ENCODE measurements around the gene CASP9.
A peak's percentile ranks its signal among the peaks of the same experiment; 100 is the strongest.

Gene CASP9

GRCh38 chr1:15558516-15558915, 34.5 kb upstream of the CASP9 start:
- TF ChIP-seq CTCF (conservative IDR thresholded peaks at IDR 0.05; ENCODE audit: low read depth): no peak
- POLR2A ChIA-PET (ENCODE audit: low non-redundant PET): interaction anchor here (0.5 kb wide), 1 partner anchor 46 kb away, joined by 3 read pairs; no protein-coding TSS in a partner anchor

DNA sequence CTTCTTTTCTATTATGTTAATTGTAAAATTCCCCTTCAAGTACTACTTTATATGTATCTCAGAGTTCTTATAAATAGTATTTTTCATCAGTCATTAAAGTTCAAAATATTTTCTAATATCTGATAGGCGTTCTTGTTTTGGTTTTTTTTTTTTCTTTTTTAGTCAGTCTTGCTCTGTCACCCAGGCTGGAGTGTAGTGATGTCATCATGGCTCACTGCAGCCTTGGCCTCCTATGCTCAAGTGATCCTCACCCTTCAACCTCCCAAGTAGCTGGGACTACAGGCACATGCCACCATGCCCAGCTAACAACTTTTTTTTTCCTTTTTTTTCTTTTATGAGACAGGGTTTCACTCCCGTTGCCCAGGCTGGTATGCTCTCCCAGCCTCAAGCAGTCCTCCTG, 33.6 kb upstream of the CASP9 start:
- DNase-seq (ENCODE audit: low spot score): no peak
- POLR2A ChIA-PET (ENCODE audit: low non-redundant PET): no interaction called here
- H3K27ac ChIP-seq: no peak overlapping the region
- no peak for TF ChIP-seq CTCF (conservative IDR thresholded peaks at IDR 0.05; ENCODE audit: low read depth)
- CTCF ChIA-PET: no interaction called here

More at GRCh38 chr1:15558516-15558915, 34.5 kb upstream of the CASP9 start:
- peak overlapping the region; percentile 82 for H3K27ac ChIP-seq
- CTCF ChIA-PET: interaction anchor here (0.8 kb wide), 1 partner anchor 38 kb away, joined by 3 read pairs; no protein-coding TSS in a partner anchor
- DNase-seq (ENCODE audit: low spot score): no peak

DNA sequence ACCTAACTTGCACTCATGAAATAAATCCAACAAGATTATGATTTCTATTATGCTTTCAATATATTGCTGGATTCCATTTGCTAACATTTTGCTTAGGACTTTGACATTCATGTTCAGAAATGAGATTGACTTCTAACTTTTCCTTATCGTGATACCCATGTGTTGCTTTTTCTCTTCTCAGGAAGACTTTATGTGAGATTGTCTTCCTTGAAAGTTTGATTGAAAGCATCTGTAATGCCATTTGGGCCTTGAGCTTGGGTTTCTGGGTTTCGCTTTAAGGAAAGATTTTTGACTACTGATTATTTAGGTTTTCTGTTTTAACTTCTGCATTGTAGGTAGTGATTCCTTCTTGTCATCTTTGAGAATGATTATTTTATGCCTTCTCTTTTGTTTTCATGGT, 33.0 kb upstream of the CASP9 start:
- ChIA-PET CTCF (interaction anchor here (0.6 kb wide), 1 partner anchor 14 kb away, joined by 4 read pairs; no protein-coding TSS in a partner anchor), POLR2A (ENCODE audit: low non-redundant PET) (no interaction called here)
- DNase-seq (ENCODE audit: low spot score): no peak
- no peak overlapping the region for H3K27ac ChIP-seq
- TF ChIP-seq CTCF (conservative IDR thresholded peaks at IDR 0.05; ENCODE audit: low read depth): no peak

DNA sequence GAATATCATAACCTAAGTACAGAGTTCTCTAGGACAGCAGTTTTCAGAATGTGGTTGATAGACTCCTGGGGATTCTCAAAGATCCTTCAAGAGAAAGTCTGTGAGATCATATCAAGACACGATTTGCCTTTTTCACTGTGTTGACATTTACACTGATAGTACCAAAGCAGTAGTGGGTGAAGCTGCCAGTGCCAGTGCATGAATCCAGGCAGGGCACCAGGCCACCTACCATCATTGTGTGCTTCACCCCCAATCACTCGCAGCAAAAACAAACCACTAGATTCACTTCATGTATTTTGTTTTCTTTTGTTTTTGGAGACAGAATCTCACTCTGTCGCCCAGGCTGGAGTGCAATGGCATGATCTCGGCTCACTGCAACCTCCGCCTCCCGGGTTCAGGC, 26.6 kb upstream of the CASP9 start:
- peak overlapping the region; percentile 23; the same call in 1 of the 2 replicates for H3K27ac ChIP-seq
- ChIA-PET POLR2A (ENCODE audit: low non-redundant PET) (no interaction called here), CTCF (interaction anchor here (0.7 kb wide), 1 partner anchor 11 kb away, joined by 3 read pairs; no protein-coding TSS in a partner anchor)
- DNase-seq (ENCODE audit: low spot score): no peak
- TF ChIP-seq CTCF (conservative IDR thresholded peaks at IDR 0.05; ENCODE audit: low read depth): no peak

- TF ChIP-seq CTCF (conservative IDR thresholded peaks at IDR 0.05; ENCODE audit: low read depth): no peak
- POLR2A ChIA-PET (ENCODE audit: low non-redundant PET): no interaction called here
- no peak for DNase-seq (ENCODE audit: low spot score)
- CTCF ChIA-PET: interaction anchor here (0.6 kb wide), 1 partner anchor 171 kb away, joined by 4 read pairs; no protein-coding TSS in a partner anchor
- H3K27ac ChIP-seq: no peak overlapping the region
Measured at GRCh38 chr1:15546641-15547040, 22.6 kb upstream of the CASP9 start.

DNA sequence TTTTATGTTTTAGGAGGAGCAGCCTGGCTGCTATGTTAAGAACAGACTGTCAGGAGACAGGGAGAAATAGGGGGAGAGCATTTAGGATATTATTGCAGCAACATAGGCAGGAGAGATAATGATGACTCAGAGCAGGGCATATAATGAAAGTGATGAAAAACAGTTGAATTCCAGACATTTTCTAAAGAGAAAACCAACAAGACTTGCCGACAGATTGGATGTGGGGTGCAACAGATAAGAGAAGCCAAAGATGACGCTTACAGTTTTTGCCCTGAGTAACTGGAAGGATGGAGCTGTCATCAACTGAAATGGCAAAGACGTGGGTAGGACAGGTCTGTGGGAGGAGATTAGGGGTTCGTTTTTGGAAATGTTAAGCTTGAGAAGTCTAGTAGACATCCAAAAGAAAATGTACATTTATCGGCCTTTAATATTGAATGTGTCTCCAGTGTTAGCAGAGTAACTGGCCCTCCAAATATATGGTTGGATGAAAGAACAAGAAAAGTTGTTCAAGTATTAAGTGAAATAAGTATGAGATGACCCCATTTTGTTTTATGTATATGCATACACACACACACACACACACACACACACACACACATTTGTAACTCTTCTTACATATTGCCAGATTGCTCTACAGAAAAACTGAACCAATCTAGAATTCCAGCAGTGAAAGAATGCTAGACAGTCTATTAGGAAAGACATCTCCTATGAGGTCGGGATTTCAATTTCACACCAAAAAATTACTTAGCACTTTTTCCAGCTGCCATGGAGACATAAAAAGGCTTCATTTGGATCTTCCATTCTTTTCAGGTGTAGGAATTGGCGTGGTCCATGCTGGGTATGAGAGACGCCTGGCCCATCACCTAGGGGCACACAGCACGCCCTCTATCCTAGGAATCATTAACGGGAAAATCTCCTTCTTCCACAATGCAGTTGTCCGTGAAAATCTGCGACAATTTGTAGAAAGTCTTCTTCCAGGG, 19.9 kb upstream of the CASP9 start:
- CTCF ChIA-PET: no interaction called here
- POLR2A ChIA-PET (ENCODE audit: low non-redundant PET): no interaction called here
- H3K27ac ChIP-seq: no peak overlapping the region
- no peak for TF ChIP-seq CTCF (conservative IDR thresholded peaks at IDR 0.05; ENCODE audit: low read depth)
- no peak for DNase-seq (ENCODE audit: low spot score)
